ENCODE measurements around the gene TEX19.

GRCh38 chr17:82383411-82383810 is 24.4 kb downstream of the TEX19 start:
- no peak for TF ChIP-seq CTCF (IDR thresholded peaks at IDR 0.05)
- TF ChIP-seq POLR2A (IDR thresholded peaks at IDR 0.05): no peak
